ENCODE data around the gene VEZF1. TPM values are rescaled to one million over a fixed set of nuclear protein-coding genes. Genes with fewer than 3 reads are reported as not detected.

The VEZF1 gene
- total RNA-seq, 1 donor, result 85.1 TPM

DNA sequence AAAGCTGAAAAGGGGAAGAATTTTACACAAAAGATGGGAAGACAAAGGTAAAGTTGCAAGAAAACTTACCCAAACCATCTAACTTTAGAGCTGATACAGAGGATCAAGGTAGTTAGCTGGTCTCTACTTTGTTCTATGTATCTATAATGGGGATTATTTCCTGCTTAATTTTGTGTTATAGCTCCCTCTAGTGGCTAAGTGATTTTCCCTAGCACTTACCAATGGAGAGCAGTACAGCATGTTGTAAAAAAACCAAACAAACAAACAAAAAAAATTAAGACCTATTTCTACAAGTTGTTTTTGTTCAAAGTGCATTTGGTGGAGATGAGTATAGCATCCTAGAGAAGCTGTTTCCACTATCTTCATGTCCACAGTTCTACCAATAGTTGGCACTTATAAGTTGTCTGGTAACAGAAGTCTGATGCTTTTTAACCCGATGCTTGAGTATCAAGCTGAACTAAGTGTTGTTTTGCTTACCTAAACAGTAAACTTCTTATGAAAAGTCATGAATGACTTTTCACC, 11.5 kb upstream of the VEZF1 start:
- peak in 2 of 3 donors; percentile 71 to 88 for DNase-seq (ENCODE audit: low read depth in 2 of 3, low spot score in 2 of 3)

DNA sequence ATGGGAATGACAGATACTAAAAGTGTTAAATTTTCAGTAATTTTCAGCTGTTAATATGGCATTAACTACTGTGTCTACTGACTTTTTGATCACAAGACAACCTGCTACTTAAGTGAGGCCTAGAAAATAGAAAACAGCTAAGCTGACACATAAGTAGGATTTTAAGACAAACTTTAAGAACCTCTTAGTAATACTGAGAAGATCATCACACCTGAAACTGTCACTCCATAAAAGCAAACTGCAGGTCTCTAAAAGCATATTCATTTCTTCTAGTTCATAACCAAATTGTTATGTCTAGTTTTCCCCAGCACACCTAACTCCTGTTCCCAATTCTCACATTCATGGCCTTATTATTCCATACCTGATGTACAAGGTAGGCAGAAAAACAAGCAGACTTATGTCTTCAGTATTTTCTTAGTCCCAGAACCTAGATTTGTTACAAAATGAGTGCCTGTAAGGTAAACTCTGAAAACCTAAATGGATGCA, 11.0 kb upstream of the VEZF1 start:
- DNase-seq (ENCODE audit: low read depth in 2 of 3, low spot score in 2 of 3), result no peak

DNA sequence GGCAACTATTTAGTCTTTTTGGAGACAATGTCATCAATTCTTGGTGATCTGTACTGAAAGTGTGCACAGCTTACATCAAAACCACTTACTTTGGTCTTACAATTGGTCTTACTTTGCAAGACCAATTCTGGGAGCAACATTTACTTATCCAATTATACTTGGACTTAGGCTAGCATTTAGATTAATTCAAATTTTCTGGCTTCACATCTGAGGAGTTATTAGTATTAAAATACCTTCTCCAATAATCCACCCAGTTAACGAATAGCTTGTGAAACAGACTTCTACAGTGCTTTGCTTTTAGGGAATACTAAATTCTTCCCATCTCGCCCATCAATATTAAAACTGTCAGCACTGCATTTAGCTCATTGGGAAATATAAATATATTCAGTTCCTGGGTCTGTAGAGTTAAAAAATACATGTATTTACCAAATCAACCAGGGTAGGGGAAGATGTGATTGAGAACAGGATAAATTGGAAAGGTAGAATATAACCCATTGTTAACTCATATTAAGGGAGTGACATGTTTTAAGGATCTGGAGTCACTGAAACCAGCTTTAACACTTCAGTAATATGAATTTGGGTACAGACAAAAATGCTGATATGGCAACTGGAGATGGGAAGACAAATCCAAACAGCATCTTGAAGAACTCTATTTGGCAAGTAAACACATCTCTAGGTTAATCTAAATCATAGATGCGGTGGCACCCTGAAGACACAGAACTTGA, 9.2 kb upstream of the VEZF1 start:
- no peak for DNase-seq (ENCODE audit: low read depth in 2 of 3, low spot score in 2 of 3)

DNA sequence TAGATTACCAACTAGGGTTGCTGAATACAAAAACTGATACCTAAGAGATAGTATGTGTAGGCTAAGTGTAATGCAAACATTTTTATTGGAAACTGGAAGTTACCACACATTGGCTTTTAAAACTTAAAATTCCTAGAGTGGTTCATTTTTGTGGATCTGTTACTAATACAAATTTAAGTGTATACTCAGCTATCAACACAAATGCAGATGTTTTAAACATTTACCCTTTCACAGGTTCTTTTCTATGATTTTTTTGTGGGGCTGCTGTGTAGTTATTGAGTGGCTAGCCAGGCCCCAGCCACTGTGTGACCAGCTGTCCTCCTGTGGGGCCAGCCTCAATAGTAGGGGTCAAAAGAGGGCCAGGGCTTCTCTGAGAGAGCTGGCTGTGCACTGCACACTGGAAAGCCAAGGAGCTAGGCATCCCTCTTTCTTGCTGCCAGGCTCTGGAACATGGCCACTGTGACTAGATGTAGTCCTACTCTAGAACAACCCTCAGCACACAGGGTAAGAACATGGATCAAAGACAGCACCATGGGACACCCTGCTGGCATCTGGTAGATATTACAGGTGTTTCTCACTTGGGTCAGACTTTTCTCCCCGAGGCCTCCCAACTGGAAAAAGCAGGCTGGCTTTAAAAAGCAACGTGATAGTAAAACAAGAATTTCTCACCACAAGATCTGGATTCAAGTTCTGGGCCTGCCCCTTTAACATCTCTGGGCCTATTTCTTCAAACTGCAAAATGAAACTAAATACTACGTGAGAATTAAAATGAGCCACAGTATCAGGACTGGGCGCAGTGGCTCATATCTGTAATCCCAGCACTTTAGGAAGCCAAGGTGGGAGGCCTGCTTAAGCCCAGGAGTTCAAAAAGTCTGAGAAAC, 7.3 kb upstream of the VEZF1 start:
- DNase-seq (ENCODE audit: low read depth in 2 of 3, low spot score in 2 of 3), result peak in 2 of 3 donors; percentile 68 to 84

DNA sequence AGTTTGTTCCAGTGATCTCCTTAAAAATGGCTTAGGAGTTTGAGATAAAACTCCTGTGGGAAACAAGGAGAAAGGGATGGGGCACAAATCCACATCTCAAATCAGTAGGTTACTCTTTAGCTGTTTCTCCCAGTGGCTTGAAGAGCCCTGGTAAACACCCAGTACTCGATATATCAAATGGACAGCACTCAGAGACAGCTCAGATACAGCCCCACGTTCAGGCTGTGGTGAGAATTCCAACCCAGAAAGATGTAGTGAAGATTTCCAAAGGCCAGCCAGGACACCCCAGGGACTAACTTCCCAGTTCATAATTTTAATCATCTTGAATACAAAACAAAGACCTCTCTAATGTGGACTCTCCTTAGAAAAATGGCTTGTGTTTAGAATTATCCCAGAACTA, 6.4 kb upstream of the VEZF1 start:
- no peak for DNase-seq (ENCODE audit: low read depth in 2 of 3, low spot score in 2 of 3)

DNA sequence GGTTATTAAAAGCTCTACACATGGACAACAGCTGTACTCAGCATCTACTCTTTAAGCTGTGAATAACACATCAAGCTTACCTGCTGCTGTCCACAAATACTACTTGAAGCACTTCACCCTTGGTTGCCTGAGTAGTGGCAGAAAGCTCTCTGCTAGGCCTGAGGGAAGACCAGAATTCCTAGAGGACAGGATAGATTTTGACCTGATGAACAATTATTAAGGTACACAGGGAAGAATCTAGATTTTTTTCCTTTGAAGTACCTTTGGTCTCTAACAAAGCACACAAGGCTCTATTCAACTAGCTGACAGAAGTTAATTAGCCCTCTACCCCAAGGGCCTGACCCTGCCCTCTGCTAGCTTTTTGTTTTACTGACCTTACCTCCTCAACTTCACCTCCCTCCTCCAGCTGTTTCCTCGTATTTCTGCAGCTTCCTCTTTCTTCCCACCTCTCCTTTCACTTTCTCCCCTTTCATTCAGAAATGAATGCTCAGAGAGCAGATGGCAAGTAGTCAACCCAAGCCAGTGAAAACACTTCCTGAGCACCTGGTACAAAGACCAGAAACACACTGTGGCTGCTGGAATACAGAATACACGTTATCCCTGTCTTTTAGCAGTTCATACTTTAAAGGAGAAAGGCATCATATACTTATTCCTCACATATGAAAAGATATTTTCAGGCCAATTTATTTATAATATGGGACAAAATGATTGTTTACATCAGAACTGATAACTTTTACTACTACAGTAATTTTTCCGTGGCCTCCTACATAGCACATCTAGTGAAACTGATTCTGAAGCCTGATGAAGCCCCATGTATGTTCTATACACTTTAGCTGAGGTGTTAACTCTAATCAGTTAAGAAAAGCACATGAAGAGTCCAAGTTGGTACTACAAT, 5.7 kb upstream of the VEZF1 start:
- DNase-seq (ENCODE audit: low read depth in 2 of 3, low spot score in 2 of 3), result peak in 2 of 3 donors; percentile 56 to 84

- DNase-seq (ENCODE audit: low read depth in 2 of 3, low spot score in 2 of 3), result no peak
Measured at GRCh38 chr17:57991537-57991936, 3.5 kb upstream of the VEZF1 start.

DNA sequence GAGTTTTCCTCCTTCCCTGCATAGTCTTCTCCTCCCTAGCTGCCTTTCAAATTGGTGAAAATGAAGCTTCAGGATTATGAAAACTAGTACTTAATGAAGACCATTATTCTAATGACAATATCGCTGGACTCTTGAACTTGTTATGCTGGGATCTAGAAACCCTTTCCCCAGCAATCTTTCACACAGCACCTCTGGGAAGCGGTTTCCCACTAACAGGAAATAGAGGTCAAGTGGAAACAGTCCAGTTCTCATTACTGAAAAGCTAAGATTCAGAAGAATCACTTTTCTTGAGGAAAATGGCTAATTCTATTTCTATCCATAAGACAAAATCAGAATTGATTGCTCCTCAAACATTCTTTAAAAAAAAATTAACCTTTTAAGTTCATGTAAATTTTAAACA, 2.0 kb upstream of the VEZF1 start:
- no peak for DNase-seq (ENCODE audit: low read depth in 2 of 3, low spot score in 2 of 3)

- peak in 2 of 3 donors; percentile 70 to 74 for DNase-seq (ENCODE audit: low read depth in 2 of 3, low spot score in 2 of 3)
Measured at GRCh38 chr17:57988301-57989250, 522 bp upstream of the VEZF1 start.

GRCh38 chr17:57986841-57987580, 1.0 kb downstream of the VEZF1 start:
- peak in 2 of 3 donors; percentile 60 to 73 for DNase-seq (ENCODE audit: low read depth in 2 of 3, low spot score in 2 of 3)

DNA sequence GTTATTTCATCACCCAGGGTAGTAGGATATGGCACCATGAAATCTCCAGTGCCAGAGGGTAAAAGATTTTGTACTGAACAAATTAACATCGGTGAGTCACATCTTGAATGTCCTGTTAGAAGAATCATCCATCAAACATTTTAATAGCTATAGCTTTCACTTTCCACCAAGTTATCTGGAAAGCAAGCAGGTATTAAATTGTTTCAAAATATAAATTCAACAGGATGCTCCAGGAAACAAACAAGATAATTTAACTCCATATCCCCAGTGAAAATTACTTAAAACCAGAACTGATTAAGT, 2.4 kb downstream of the VEZF1 start:
- no peak for DNase-seq (ENCODE audit: low read depth in 2 of 3, low spot score in 2 of 3)

DNA sequence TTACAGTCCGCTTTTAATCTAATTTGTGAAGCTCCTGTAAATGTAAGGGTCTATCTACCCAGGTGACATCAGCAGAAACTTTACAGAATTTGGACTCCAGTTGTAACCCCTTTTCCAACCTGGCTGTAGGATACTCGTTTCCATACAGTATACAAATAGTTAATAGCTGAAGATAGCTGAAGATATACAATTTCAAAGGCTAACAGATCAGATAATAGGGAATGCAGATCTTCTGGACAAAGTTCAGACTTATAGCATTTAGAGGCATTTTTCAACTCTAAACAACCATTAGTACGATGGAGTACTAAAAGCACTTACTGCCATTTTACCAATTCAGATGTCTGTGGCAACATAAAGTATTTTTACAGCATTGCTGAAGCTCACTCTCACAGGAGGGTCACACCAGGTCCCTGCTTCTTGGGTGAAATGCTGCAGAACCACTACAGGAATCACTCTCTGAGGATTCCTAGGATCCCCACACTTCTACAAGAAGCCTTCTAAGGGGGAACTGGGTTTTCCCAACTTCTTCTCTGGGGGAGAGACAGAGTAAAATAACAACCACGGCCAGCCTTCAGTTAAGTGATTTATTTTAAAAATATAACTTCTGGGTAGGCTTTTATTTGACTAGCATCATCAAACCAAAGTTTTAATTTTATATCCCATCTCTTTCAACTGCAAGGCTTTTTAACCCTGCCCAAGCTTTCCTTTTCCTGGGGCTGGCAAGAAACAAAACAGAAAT, 2.9 kb downstream of the VEZF1 start:
- no peak for DNase-seq (ENCODE audit: low read depth in 2 of 3, low spot score in 2 of 3)

DNA sequence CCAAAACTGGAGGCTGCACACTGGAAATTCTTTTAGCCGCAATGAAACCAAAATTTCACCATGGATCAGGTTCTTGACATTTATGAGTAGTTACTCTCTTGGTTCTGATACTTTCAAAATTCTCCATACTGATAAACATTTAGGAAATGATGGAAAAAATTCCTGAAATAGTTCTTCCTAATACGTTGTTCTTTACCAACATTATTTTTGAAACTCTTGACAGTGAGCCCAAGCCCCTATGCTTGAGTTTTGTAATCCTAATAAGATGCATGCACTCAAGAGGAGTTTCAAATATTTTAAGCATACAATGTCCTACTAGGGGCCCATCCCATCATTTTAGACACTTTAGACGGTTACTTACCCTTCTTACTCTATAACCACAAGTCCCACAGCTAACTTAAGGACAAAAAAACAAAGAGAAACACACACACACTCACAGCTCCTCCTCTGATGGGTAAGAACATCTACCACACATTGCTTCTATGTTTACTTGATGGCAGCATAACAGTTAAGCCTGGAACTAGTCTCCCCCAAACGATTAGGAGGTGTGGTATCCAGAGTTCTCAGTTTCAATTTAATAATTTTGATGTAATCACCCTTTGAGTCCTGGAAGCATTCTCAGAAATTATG, 3.7 kb downstream of the VEZF1 start:
- DNase-seq (ENCODE audit: low read depth in 2 of 3, low spot score in 2 of 3), result no peak

- DNase-seq (ENCODE audit: low read depth in 2 of 3, low spot score in 2 of 3), result no peak
Measured at GRCh38 chr17:57983446-57983845, 4.6 kb downstream of the VEZF1 start.

- DNase-seq (ENCODE audit: low read depth in 2 of 3, low spot score in 2 of 3), result no peak
Measured at GRCh38 chr17:57982452-57983170, 5.4 kb downstream of the VEZF1 start.

DNA sequence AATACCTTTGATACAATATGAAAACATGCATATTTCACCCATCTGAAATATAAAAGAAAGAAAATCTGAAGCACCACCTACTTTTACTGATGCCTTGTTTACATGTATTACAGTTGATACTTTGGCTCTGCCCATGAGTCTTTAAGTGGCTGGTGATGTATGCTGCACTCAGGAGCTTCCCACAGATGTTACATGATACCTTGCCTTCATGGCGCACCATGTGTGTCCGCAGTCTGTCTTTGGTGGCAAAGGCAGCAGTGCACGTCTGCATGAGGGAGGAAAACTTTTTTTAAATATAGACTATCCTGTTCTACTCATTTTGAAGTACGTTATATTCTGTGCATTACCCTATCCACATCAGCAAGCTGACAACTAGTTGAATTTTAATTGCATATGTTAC, 7.5 kb downstream of the VEZF1 start:
- DNase-seq (ENCODE audit: low read depth in 2 of 3, low spot score in 2 of 3), result no peak

DNA sequence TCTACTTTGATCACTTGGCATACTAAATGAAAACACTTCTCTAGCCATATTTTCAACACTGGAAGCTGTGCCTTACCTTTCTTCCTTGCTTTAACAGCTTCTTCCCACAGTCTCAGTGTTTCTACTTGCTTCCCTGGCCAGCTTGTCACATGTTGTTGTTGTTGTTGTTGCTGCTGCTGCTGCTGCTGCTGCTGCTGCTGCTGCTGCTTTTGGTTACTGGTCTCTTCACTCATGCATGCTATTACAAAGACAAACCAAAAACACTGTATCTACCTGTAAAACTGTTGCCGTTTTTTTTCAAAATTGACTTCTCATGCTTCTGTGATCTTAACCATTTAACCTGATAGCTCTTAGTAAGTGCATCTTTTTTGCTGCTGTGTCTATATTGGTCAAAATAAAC, 9.0 kb downstream of the VEZF1 start:
- no peak for DNase-seq (ENCODE audit: low read depth in 2 of 3, low spot score in 2 of 3)

Data from hematopoietic multipotent progenitor cell (in vitro differentiated cells).